Brain microvascular endothelial cell (primary cell): Measurements from ENCODE around the gene COL9A3.

Experiments
- DNase-seq: peaks from one replicate; pipeline ENCODE4 v3.0.0-alpha.2; 2020
- H3K27ac ChIP-seq: fragments of 250-450 bp; sonication (Bioruptor Pico); 2 replicates; pipeline ENCODE4 v1.5.1; 2020; ENCODE audit warnings: mild to moderate bottlenecking, moderate library complexity
- H3K27me3 ChIP-seq: fragments of 250-450 bp; sonication (Bioruptor Pico); replicated peaks from 2 replicates; pipeline ENCODE4 v1.5.1; 2020; ENCODE audit warnings: mild to moderate bottlenecking
- H3K36me3 ChIP-seq: fragments of 250-450 bp; sonication (Bioruptor Pico); replicated peaks from 2 replicates; pipeline ENCODE4 v1.5.1; 2020; ENCODE audit warnings: mild to moderate bottlenecking
- H3K4me3 ChIP-seq: 2 replicates; pipeline ENCODE4 v1.5.1; 2011; ENCODE audit warnings: low read depth, mild to moderate bottlenecking, control low read depth, low read length, moderate library complexity
- CTCF ChIP-seq: IDR thresholded peaks from 2 replicates; pipeline ENCODE4 v1.5.1; 2011; ENCODE audit warnings: low read depth, mild to moderate bottlenecking, moderate library complexity, low read length, control low read depth, inconsistent platforms; ENCODE audit errors: missing control alignments
- in situ Hi-C: cut with HindIII; loops from 2 replicates; pipeline ENCODE4 v1.10.0; 2017; ENCODE audit warnings: low sequenced_read_pairs, low pct_ligation_motif_present

The COL9A3 gene

DNA sequence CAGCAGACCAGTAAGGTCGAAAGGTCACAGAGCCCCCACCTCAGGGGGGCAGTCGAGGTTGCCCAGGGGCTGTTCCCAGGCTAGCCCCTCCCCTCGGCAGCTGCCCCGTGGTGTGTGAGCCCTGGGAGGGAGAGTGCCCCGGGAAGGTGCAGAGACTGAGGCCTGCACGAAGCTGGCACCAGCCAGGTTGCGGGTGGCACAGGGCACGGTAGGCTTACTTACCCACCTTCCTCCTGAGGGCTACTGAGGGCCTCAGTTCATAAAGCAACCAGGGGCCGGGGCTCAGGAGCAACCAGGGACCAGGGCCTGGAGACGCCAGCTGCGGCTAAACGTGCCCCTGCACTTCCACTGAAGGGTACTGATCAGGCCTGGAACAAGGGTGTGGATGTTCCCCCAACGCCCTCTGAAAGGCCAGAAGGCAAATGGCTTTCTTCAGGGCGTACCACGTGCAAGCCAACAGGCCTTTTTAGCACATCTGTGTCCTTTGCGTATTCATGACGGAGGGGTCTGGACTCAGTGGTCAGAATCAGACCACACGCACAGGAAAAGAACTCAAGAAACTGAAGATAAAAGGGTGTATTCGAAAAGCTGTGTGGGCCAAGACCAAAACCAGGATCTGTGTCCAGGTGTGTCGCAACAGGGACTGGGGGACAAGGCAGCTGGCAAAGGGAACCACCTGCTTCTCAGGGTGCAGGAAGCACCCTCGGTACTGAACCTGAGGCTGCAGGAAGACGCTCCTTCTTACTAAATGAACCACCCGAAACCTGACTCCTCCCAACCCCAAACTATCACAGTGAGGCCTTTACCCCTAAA lies 69.3 kb downstream of the COL9A3 start:
- H3K4me3 ChIP-seq, result no peak overlapping the region
- no peak overlapping the region for H3K27ac ChIP-seq
- TF ChIP-seq CTCF, result no peak
- in situ Hi-C loops, result no loop called here
- H3K36me3 ChIP-seq, result peaks cover 48% of the 10 kb centered on the region
- H3K27me3 ChIP-seq, result no peaks in the 10 kb centered on the region
- no peak for DNase-seq

DNA sequence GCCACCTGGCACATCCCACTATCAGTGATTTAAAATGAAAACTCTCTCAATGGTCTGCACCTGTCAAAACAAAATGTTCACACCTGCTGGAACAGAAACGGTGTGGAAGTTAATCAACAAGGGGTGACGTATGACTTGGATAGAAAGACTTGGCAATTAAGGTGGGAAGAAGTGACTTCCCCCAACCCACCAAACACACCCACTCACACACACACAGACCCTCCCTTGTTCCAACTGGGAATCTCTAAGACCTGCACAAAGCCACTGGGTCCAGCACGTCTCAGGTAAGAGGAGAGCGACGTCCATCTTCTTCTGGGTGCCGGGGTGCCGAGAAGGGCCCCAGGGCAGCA lies 69.8 kb downstream of the COL9A3 start:
- H3K27me3 ChIP-seq, result no peaks in the 10 kb centered on the region
- in situ Hi-C loops, result no loop called here
- no peak overlapping the region for H3K27ac ChIP-seq
- DNase-seq, result no peak
- TF ChIP-seq CTCF, result no peak
- no peak overlapping the region for H3K4me3 ChIP-seq
- H3K36me3 ChIP-seq, result peaks cover 47% of the 10 kb centered on the region

DNA sequence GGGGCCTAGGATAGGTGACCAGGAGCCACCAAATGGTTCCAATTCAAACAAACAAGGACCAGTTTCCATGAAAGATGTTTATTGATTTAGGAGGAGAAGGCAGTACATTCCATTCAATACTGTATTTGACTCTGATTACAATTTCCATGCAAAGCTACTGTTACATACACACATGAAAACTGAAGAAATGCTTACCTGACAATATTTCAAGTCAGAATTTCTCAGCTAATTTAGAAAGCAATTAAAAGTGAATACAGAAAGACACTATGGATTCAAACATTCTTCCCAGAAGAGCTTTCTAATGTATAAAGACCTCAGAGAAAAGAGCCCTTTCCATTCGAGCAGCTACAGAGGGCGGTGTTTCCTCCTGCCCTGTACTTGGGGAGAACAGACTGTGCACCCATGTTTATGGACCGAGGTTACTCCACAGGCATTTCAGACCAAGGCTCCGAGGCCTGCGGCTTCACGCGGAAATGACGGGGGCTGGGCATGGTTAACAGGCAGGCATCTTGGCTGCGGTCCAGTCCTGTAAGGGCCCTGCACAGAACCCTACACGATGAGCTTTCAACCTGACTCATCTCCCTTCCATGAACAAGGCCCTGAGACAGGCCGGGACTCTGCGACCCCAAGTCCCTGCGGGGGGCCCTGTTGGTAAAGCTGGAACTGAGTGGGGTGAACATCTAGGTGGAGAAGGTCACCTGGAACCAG lies 70.5 kb downstream of the COL9A3 start:
- peak; percentile 96 for DNase-seq
- Histone ChIP-seq H3K36me3 (peaks cover 47% of the 10 kb centered on the region), H3K27ac (peak overlapping the region; percentile 8), H3K27me3 (no peaks in the 10 kb centered on the region), H3K4me3 (no peak overlapping the region)
- in situ Hi-C loops, result no loop called here
- TF ChIP-seq CTCF, result peak; percentile 58

GRCh38 chr20:62887860-62888239 lies 71.0 kb downstream of the COL9A3 start:
- no peak for TF ChIP-seq CTCF
- DNase-seq, result no peak
- Histone ChIP-seq H3K4me3 (no peak overlapping the region), H3K36me3 (peaks cover 53% of the 10 kb centered on the region), H3K27ac (peak overlapping the region; percentile 8), H3K27me3 (no peaks in the 10 kb centered on the region)
- in situ Hi-C loops, result no loop called here

GRCh38 chr20:62888406-62888805 lies 71.6 kb downstream of the COL9A3 start:
- in situ Hi-C loops, result no loop called here
- TF ChIP-seq CTCF, result no peak
- no peaks in the 10 kb centered on the region for H3K27me3 ChIP-seq
- peaks cover 58% of the 10 kb centered on the region for H3K36me3 ChIP-seq
- DNase-seq, result no peak
- no peak overlapping the region for H3K27ac ChIP-seq
- H3K4me3 ChIP-seq, result no peak overlapping the region
